Left ventricle myocardium inferior (tissue), 1 donor: ENCODE data around the gene PPME1. TPM values are rescaled to one million over a fixed set of nuclear protein-coding genes. Genes with fewer than 3 reads are reported as not detected.
A peak's percentile ranks its signal among the peaks of the same experiment; 100 is the strongest.
"Not testable (repeated sequence)": the region's sequence is repeated elsewhere in the genome, so short reads cannot be mapped to it uniquely, and the experiment has no call there.

ENCODE experiments used
- DNase-seq: peaks from one replicate; pipeline ENCODE4 v3.0.0-alpha.2; 2020
- H3K27ac ChIP-seq: fragments of 200-600 bp; replicated peaks from 2 replicates; pipeline ENCODE4 v1.8.0; 2021
- H3K27me3 ChIP-seq: fragments of 200-600 bp; 2 replicates; pipeline ENCODE4 v1.8.0; 2021; ENCODE audit warnings: low read depth
- H3K36me3 ChIP-seq: fragments of 200-600 bp; 2 replicates; pipeline ENCODE4 v1.8.0; 2021
- H3K4me1 ChIP-seq: fragments of 200-600 bp; 2 replicates; pipeline ENCODE4 v1.8.0; 2021
- H3K4me3 ChIP-seq: fragments of 200-600 bp; 2 replicates; pipeline ENCODE4 v1.8.0; 2021; ENCODE audit warnings: mild to moderate bottlenecking, moderate library complexity
- H3K9me3 ChIP-seq: fragments of 200-600 bp; replicated peaks from 2 replicates; pipeline ENCODE4 v1.8.0; 2021
- CTCF ChIP-seq: fragments of 200-600 bp; IDR thresholded peaks from 2 replicates; pipeline ENCODE4 v1.8.0; 2021; ENCODE audit warnings: antibody characterized with exemption, mild to moderate bottlenecking, borderline replicate concordance
- intact Hi-C: fragments of 100-400 bp; cut with micrococcal nuclease; formaldehyde crosslinking; loops from one replicate; pipeline ENCODE4 v1.11.0; 2022
- long read RNA-seq: library from polyadenylated mRNA; unstranded; transcript quantifications from one replicate; pipeline ENCODE4 v2.0.0, GENCODE V29; 2021
- total RNA-seq: library from RNA; stranded (reverse); fragmentation: NEBNext Ultra II Directional; extraction: Animal tissue kit (Norgen Biotek cat#: 25700); gene quantifications from one replicate; pipeline ENCODE4 v1.2.1, GENCODE V29; 2021
- donor health status: DM: no; HTN: yes; CAD: no; lungs with severe emphysema.

Gene PPME1
- 29.7 TPM for total RNA-seq
- long read RNA-seq, full-length matches to known transcripts = 50 of 60 reads
- long read RNA-seq, partial matches to known transcripts = 2 of 60 reads
- long read RNA-seq, other reads (novel, unspliced or antisense) = 8 of 60 reads

DNA sequence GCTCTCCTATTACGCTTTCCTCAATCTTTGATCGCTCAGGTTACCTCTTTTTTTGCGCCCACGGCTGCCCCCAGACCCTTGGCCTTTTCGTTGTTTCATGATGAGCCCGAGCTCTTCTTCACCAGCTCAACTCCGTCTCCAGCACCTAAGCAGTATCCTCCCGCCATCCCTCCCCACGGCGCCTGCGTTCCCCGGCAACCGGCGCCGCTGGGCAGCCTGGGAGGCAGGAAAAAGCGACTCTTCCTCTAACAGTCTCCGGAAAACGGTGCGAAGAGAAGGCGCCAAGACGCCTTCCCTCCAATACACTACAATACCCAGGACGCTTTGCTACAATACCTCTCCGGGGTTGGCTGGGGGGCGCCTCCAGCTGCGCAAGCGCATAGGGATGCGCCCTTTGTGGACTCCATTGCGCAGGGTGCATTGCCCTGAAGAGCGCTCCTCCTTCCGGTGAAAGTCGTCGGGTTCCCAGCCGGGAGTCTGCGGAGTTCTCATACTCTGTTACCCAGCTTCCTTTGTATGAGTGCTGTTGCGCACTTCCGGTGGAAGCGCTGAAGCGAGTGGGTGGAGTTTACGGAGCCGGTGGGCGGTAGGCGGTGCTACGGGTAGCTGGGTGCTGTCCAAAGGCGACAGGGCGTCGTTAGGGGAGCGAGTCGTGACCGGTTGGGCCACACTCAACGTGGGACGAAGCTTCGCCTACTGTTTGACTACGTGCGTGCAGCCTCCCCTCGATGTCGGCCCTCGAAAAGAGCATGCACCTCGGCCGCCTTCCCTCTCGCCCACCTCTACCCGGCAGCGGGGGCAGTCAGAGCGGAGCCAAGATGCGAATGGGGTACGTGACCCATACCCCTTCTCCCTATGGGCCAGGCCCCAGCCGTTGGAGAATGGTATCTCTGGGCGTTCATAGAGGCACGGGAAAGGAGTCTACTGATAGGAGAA is at the start of gene PPME1, which contains the start of gene C2CD3:
Gene PPME1 (plus strand): TSS at position 596 of the 936 bp plus-strand sequence. CDS start 133 bp downstream, at position 729.
Gene C2CD3 (minus strand): TSS at position 309 of the 936 bp plus-strand sequence. CDS start 210 bp downstream, at position 99.
- peak; percentile 98 for DNase-seq
- Histone ChIP-seq H3K9me3 (no peaks in the 10 kb centered on the region), H3K27me3 (no peaks in the 10 kb centered on the region), H3K27ac (peak within 1 kb of the TSS; percentile 92), H3K36me3 (peaks cover 24% of the 10 kb centered on the region), H3K4me1 (peaks cover 53% of the 10 kb centered on the region), H3K4me3 (peak within 1 kb of the TSS; percentile 73)
- TF ChIP-seq CTCF = peak; percentile 44
- intact Hi-C loops = no loop called here

DNA sequence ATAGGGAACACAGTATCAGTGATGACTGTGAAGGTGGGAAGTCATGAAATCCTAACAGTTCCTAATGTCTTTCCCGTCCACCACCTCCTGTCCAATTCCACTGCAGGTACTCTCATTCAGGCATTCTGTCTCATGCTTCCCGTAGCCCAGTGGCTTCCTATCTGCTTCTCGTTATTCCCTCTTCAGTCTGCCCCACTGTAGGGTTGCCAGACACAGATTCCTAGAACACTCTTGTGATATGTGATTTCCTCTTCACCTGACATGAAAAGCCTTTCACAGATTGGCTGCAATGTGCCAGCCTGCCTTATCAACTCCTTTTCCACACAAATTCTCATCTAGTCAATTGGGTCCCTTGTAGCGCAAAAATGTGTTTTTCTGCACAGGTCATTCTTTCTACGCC is 49.3 kb upstream of the PPME1 start:
- intact Hi-C loops = no loop called here
- TF ChIP-seq CTCF = no peak
- H3K36me3 ChIP-seq = peaks cover 31% of the 10 kb centered on the region

DNA sequence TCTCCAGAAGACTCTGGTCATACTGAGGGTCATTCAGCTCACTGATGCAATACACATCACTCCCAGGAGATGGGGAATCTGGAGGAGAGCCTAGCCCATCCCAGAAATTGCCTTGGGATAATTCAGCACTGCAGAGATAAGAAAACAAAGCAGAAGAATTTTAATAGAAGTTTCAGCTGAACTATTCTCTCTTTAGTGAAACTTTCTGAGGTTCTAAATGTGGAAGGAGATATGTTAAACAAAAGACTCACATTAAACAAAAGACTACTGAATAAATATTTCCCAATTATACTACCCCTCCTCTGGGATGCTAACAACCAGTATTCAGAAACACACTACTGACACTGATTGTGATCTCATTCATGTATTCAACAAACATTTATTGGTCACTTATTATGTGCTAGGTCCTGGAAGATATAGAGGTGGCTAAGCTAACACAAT is 48.1 kb upstream of the PPME1 start:
- Histone ChIP-seq H3K27me3 (no peaks in the 10 kb centered on the region), H3K9me3 (no peaks in the 10 kb centered on the region)
- intact Hi-C loops = no loop called here

More for the DNA sequence above, 49.3 kb upstream of the PPME1 start:
- no peak overlapping the region for H3K4me3 ChIP-seq
- H3K4me1 ChIP-seq = peaks cover 7% of the 10 kb centered on the region
- no peak overlapping the region for H3K27ac ChIP-seq
- no peak for DNase-seq
- H3K9me3 ChIP-seq = no peaks in the 10 kb centered on the region
- H3K27me3 ChIP-seq = no peaks in the 10 kb centered on the region

DNA sequence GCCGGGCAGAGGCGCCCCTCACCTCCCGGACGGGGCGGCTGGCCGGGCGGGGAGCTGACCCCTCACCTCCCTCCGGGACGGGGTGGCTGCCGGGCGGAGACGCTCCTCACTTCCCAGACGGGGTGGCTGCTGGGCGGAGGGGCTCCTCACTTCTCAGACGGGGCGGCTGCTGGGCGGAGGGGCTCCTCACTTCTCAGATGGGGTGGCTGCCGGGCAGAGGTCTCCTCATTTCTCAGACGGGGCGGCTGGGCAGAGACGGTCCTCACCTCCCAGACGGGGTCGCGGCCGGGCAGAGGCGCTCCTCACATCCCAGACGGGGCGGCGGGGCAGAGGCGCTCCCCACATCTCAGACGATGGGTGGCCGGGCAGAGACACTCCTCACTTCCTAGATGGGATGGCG is 42.0 kb upstream of the PPME1 start:
- H3K27me3 ChIP-seq, H3K9me3 ChIP-seq, DNase-seq, H3K4me1 ChIP-seq, H3K4me3 ChIP-seq, H3K27ac ChIP-seq, intact Hi-C loops: not testable (repeated sequence)
- peaks cover 29% of the 10 kb centered on the region for H3K36me3 ChIP-seq

More for the DNA sequence above, 48.1 kb upstream of the PPME1 start:
- no peak overlapping the region for H3K27ac ChIP-seq
- DNase-seq = no peak
- H3K4me1 ChIP-seq = peaks cover 7% of the 10 kb centered on the region
- H3K36me3 ChIP-seq = peaks cover 22% of the 10 kb centered on the region
- no peak overlapping the region for H3K4me3 ChIP-seq
- TF ChIP-seq CTCF = no peak

- TF ChIP-seq CTCF = no peak
- intact Hi-C loops = no loop called here
- peaks cover 45% of the 10 kb centered on the region for H3K36me3 ChIP-seq
Observed at GRCh38 chr11:74132833-74133232, 38.3 kb upstream of the PPME1 start.

More at GRCh38 chr11:74132833-74133232, 38.3 kb upstream of the PPME1 start:
- Histone ChIP-seq H3K4me1 (no peaks in the 10 kb centered on the region), H3K27me3 (no peaks in the 10 kb centered on the region), H3K9me3 (no peaks in the 10 kb centered on the region), H3K4me3 (no peak overlapping the region), H3K27ac (no peak overlapping the region)
- DNase-seq = no peak
